VCaP (cell line): Measurements from ENCODE around the gene KLHL14.

Source experiments
- H3K27ac ChIP-seq: fragments of 450-650 bp; 2 replicates; pipeline ENCODE4 v1.5.1; 2017
- TF ChIP-seq, protein P1 (sequence below): fragments of 450-650 bp; conservative IDR thresholded peaks from 2 replicates; pipeline ENCODE4 v1.5.1; 2017; ENCODE audit warnings: mild to moderate bottlenecking, moderate library complexity

KLHL14 gene, protein sequence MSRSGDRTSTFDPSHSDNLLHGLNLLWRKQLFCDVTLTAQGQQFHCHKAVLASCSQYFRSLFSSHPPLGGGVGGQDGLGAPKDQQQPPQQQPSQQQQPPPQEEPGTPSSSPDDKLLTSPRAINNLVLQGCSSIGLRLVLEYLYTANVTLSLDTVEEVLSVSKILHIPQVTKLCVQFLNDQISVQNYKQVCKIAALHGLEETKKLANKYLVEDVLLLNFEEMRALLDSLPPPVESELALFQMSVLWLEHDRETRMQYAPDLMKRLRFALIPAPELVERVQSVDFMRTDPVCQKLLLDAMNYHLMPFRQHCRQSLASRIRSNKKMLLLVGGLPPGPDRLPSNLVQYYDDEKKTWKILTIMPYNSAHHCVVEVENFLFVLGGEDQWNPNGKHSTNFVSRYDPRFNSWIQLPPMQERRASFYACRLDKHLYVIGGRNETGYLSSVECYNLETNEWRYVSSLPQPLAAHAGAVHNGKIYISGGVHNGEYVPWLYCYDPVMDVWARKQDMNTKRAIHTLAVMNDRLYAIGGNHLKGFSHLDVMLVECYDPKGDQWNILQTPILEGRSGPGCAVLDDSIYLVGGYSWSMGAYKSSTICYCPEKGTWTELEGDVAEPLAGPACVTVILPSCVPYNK

DNA sequence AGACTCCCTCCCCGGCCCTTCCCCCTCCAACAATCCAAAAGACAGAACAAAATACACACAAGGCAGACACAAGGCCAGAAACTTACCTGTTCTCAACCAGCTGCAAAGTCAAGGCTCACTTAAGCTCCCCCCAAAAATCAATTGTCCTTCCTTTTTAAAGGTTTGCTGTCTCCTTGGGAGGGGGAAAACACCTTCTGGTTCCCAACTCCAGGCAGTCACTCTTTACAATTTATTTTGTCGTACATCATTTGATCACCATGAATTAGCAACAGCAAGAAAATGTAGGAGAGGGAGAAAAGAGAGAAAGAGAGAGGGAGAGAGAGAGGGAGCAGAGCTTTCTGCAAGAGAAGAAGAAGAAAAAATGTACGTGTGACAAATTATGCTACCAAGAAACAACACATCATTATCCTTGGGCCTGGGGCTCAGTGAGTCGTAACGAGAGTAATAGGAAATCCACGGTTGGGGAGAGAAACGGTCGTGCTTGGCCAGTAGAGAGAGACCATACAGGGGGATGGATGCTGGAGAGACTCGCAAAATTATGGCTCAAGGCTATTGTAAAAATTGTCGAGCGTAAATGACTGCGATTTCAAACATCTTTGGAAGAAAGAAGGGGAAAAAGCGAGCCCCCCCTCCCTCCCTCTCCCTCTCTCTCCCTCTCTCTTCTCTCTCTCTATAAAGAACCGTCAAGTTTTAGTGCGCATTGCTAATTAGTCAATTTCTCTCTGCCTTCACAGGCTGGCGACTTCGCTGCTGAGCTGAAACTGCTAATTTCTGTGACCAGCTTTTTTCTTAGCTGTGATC is at the start of gene KLHL14:
TSS of gene KLHL14 (minus strand) at position 443 of the 801 bp plus-strand sequence. CDS start 2,432 bp downstream, outside the sequence.
- TF ChIP-seq, protein P1, sequence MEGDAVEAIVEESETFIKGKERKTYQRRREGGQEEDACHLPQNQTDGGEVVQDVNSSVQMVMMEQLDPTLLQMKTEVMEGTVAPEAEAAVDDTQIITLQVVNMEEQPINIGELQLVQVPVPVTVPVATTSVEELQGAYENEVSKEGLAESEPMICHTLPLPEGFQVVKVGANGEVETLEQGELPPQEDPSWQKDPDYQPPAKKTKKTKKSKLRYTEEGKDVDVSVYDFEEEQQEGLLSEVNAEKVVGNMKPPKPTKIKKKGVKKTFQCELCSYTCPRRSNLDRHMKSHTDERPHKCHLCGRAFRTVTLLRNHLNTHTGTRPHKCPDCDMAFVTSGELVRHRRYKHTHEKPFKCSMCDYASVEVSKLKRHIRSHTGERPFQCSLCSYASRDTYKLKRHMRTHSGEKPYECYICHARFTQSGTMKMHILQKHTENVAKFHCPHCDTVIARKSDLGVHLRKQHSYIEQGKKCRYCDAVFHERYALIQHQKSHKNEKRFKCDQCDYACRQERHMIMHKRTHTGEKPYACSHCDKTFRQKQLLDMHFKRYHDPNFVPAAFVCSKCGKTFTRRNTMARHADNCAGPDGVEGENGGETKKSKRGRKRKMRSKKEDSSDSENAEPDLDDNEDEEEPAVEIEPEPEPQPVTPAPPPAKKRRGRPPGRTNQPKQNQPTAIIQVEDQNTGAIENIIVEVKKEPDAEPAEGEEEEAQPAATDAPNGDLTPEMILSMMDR: no peak

DNA sequence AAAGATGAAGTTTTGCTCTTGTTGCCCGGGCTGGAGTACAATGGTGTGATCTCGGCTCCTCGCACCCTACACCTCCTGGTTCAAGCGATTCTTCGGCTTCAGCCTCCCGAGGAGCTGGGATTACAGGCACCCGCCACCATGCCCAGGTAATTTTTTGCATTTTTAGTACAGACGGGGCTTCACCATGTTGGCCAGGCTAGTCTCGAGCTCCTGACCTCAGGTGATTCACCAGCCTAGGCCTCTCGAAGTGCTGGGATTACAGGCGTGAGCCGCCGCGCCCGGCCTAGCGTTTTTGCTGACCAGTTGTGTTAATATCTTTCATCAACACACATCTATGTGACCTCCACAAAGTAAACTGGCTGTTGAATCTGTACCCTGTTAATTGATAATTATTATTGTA is 49.4 kb upstream of the KLHL14 start:
- TF ChIP-seq, protein P1: no peak
- H3K27ac ChIP-seq: no peak overlapping the region

More for the DNA sequence above, at the start of gene KLHL14:
- no peak within 1 kb of the TSS for H3K27ac ChIP-seq

DNA sequence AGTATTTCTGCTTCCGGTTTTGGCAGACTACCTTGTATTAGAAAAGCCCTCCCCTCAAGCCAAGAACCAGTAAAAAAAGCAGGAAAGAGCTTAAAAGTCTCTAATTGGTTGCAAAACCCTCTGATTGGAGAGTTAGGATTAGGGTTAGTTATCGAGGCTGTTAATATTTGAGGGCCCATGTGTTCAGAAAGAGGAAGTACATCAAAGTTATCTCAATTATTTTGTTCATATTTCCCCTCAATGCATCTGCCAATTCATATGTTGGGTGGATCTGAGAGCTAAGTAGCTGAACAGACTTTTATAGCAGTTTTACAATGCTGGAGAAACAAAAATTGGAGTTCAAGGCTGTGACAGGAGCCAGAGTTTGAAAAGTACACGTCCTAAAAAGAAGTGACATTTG is 43.1 kb upstream of the KLHL14 start:
- TF ChIP-seq, protein P1: no peak
- no peak overlapping the region for H3K27ac ChIP-seq

DNA sequence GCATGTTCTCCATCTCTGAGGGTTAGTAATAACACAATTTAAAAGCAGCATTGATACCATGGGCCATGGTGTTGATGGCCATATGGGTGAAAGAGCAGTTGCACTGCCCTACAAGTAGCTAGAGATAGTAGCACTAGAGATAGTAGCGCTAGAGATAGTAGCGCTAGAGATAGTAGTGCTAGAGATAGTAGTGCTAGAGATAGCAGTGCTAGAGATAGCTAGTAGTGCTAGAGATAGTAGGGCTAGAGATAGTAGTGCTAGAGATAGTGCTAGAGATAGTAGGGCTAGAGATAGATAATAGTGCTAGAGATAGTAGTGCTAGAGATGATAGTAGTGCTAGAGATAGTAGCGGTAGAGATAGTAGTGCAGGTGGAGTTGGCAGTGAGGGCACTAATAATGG is 39.5 kb upstream of the KLHL14 start:
- no peak overlapping the region for H3K27ac ChIP-seq

DNA sequence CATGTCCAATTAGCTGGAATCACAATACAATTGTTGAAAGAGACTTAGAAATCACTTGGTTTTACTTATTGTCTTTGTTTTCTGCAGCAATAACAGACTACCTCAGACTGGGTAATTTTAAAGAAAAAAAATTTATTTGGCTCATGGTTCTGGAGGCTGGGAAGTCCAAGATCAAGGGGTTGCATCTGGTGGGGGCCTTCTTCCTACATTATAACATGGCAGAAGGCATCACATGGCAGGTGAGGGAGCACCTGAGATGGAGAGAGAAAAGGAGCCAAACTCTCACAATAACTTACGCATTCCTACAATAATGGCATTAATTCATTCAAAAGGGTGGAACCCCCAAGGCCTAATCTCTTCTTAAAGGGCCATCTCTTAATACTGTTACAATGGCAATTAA is 37.5 kb upstream of the KLHL14 start:
- no peak overlapping the region for H3K27ac ChIP-seq
- TF ChIP-seq, protein P1: no peak

More for the DNA sequence above, 39.5 kb upstream of the KLHL14 start:
- TF ChIP-seq, protein P1: no peak

DNA sequence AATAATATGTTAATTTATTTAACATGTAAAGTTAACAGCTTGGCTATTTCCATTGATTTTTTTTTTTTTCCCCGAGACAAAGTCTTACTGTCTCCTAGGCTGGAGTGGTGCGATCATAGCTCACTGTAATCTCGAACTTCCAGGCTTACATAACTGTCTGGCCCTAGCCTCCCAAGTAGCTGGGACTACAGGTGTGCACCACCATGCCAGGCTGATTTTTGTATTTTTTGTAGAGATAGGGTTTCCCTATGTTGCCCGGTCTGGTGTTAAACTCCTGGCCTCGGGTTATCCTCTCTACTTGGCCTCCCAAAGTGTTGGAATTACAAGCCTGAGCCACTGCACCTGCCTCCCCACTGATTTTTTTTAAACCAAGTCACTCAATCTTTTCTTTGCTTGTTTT is 32.5 kb upstream of the KLHL14 start:
- TF ChIP-seq, protein P1: no peak
- H3K27ac ChIP-seq: no peak overlapping the region
